ENCODE data around the gene GALNT10.

The GALNT10 gene

DNA sequence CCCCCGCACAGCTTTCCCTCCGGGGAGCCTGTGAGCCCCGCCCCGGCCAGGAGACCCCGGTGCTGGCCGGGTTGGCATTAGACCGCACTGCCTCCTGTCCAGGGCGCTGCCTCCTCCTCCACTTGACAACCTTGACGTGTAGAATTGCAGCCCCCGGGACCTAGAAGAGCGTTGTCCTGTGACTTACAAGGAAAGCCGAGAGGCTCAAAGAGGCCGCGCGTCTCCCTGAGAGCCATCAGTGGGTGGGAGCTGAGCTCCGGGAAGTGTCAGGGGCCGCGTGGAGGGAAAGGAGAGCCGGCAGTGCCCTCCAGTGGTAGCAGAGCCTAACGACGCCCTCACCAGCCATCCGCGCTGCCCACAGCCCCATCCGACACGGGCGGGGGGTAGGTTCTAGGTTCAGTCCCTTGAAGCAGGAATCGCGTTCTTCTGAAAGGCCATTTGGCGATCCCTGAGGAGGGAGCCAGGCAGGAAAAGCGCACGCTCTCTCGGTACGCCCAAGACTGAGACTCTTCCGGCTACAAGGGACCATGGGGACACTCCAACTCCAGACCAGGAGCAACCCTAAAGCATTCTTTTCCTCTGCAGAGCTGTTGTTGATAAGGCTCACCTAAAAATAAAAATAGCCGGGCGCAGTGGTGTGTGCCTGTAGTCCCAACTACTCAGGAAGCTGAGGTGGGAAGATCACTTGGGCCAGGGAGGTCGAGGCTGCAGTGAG, 214.7 kb downstream of the GALNT10 start:
- DNase-seq (ENCODE audit: low read depth in 2 of 2) = peak; percentile 51 to 71

DNA sequence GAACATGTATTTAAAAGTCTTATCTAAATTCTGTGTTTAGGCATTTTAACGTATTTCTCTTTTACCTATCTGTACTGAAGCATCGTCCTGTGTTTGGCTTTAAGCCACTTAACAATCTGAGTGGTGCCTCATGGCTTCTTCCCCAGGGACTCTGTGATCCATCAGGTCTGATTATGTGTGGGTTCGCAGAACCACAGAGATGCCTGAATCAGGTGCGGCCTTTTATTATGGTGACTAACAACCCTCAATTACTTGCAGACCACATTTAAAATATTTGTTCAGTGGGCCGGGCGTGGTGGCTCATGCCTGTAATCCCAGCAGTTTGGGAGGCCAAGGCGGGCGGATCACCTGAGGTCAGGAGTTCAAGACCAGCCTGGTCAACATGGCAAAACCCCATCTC, 215.7 kb downstream of the GALNT10 start:
- no peak for DNase-seq (ENCODE audit: low read depth in 2 of 2)

DNA sequence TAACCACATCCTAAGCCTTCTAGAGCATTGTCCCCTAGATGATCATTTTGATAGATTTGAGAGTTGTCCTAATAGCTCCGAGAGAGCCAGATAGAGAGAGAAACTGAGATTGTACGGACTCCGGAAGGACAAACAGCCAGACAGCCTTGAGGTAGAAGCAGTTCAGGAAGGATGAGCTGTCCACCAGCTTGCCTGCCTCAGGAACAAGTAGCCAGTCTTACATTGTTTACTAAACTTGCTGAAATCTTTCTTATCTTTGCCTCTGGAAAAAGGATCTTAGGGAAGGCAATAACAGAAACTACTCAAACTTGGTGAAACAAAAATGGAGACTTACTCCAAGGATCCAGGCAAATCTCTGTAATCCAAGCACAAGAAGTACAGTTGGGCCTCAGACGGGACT, 216.3 kb downstream of the GALNT10 start:
- no peak for DNase-seq (ENCODE audit: low read depth in 2 of 2)

DNA sequence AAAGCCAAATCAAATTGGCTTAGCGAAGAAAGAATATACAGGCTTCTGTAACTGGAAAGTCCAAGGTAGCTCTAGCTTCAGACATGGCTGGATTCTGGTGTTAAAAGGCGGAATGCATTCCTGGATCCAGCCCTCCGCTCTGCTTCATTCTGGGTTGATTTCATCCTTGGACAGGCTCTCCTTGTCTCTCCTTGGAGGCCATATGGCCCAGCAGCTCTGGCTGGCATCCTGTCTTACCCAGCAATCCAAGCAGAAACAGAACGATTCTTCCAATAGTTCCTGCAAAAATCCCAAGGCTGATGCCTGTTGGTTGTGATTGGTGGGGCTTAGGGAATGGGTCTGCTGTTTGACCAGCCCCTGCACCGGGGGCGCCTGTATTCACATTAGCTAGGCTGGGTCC, 218.3 kb downstream of the GALNT10 start:
- DNase-seq (ENCODE audit: low read depth in 2 of 2) = no peak

DNA sequence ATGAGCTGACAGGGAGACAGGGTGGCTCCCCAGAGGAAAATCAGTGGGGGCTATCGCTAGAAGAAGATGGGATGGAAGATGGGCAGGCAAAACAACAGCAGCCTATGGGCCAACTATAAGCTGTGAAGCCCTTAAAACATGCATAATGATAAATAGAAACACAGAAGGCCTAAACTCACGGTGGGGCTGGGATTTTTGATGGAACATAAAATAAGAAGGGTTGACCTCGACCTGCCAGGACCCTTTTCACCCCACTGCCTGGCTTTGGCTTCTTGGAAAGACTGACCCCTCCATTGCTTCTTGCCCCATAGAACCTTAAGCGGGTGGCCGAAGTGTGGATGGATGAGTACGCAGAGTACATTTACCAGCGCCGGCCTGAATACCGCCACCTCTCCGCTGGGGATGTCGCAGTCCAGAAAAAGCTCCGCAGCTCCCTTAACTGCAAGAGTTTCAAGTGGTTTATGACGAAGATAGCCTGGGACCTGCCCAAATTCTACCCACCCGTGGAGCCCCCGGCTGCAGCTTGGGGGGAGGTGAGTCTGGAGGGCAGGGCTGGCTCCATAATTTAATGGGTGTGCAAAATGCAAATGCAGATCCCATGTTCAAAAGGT, 218.8 kb downstream of the GALNT10 start:
- DNase-seq (ENCODE audit: low read depth in 2 of 2) = no peak

DNA sequence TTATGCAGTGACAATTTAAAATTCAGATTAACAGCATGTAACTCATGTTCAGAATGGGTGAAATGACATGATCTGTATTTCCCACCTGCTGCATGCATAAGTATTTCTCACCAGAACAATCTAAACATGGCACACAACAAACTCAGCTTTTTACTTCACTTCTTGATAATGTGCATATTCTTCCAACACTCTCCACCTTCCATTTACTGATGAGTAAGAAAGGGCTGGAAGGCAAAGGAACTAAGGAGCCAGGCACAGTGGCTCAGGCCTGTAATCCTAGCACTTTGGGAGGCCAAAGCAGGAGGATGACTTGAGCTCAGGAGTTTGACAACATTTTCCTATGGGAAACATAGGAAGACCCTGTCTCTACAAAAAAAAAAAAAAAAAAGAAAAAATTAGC, 219.5 kb downstream of the GALNT10 start:
- DNase-seq (ENCODE audit: low read depth in 2 of 2) = no peak

DNA sequence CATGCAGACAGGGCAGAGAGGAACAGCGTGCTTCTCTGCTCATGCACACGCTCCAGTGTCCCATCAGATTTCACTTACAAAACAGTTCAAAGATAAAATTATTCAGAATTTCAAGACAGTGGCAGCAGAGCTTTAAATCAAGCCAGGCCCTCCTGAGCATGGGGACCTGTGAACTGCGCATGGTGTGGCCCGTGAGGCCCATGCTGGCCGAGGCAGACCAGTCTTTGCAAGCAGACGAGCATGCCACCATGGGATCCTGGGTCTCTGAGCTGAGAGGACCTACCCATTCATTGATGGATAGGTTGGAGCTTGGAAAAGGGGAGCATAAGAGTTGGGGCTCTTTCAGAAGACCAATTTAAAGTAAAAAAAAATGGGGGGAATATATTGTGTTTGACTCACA, 220.3 kb downstream of the GALNT10 start:
- no peak for DNase-seq (ENCODE audit: low read depth in 2 of 2)

DNA sequence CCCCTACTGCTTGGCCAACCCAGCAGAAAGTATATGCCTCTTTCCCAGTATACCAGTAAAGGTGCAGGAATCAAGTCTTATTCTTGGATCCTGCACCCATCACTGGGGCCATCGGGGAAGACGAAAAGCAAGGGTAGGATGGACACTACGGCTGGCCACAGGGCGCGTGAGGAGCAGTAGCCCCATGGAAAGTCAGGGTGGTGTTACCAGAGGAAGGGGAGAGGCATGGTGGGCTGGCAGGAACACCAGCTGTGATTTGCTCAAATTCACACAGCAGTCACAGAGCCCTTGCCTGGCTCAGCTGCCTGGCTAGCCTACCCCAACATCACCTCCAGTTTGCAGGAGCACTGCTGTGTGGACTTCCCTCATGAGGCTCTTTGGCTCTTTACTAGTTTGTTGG, 220.8 kb downstream of the GALNT10 start:
- no peak for DNase-seq (ENCODE audit: low read depth in 2 of 2)

DNA sequence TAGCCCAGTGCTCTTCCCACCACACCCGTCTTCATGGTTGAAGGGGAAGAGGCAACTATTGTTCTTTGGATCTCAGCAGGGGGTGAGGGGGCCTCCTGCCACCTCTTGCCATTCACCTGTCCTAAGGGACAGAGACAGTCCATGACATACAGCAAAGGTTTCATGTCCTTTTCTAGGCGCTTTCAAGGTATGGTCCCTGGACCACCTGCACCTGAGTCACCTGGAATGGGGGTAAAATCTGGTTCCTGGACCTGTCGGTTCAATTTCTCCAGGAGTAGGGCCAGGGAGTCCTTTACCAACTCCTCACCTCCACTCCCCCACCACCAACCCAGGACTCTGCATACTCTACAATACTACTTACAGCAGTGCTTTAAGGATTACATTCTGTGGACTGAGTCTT, 221.8 kb downstream of the GALNT10 start:
- no peak for DNase-seq (ENCODE audit: low read depth in 2 of 2)

DNA sequence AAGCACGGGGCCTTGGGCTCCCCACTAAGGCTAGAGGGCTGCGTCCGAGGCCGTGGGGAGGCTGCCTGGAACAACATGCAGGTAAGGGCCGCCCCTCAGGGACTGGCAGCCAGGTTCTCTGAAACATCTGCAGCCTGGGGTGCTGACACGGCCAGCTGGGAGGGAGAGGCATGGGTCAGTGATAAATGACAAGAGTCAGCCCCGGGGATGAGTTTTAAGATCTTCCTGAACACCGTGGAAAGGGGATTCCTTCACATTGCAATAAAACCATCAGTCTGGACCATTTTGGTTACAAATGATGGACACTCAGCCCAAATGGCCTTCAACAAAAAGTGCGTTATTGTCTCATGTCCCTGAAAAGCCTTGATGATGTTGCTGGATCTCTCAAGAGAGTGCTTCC, 222.4 kb downstream of the GALNT10 start:
- no peak for DNase-seq (ENCODE audit: low read depth in 2 of 2)

DNA sequence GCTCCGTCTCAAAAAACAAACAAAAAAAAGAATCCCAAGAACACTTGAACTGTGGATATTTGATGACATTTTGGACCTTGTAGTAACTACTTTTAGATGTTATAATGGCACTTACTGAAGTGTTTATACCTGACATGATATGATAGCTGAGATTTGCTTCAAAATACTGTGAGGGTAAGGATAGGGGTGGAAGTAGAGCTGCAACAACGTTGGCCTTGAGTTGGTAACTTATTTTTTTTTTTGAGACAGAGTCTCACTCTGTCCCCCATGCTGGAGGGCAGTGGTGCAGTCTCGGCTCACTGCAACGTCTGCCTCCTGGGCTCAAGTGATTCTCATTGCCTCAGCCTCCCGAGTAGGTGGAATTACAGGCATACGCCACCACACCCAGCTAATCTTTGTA, 224.6 kb downstream of the GALNT10 start:
- no peak for DNase-seq (ENCODE audit: low read depth in 2 of 2)

DNA sequence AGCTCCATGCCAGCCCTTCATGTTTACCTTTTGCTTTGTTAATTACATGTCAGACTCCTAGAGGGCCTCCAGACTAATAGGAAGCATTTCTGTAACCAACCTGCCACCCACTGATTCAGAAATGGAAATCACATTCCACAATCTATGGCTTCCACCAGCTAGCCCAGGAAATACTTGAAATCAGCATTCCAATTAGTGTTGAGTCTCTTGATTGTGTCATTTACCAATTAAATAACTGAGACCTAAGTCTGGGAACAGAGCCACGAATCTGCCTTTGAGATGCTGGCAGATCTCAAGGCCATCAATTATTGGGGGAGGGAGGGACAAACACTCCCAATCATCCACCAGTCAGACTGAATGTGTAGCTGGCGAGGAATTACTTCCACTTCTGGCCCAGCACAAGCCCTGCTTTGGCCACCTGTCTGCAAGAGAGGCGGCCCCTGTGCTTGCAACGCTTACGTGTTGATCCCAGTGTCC, 227.8 kb downstream of the GALNT10 start:
- no peak for DNase-seq (ENCODE audit: low read depth in 2 of 2)

DNA sequence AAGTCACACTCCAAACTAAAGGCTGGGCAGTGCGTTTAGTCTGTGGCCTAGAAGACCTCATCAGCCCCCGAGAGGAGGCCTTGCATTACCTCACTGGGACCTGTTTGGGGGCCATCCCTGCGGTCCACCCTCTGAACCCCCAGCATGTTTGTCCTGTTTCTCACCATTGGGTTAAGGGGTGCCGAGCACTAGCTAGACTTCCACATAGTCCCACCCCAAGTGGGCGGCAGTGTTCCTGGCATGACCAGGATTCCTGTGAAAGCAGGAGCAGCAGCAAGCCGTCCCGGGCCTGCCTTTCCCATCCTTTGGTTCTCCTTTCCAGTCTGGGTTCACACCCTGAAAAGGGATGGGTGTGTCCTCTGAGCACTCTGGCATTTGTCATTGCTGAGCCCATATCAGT, 228.7 kb downstream of the GALNT10 start:
- DNase-seq (ENCODE audit: low read depth in 2 of 2) = no peak

DNA sequence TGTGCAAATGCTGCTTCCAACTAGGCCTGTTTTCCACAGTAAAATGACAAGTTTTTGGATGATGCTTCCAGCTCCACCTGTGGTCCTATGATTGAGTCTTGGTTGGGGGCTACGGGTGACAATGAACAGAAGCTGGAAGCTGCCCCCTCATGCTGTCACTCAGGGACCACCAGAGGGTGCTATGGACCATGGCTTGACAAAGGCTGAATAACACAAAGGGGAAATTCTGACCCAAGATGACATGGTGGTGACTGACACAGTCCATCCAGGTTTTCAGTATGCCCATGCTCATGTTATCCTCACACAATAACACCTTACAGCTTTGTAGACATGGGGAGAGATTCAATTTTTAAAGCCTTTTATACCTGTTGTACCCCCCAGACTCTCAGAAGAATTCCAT, 231.3 kb downstream of the GALNT10 start:
- DNase-seq (ENCODE audit: low read depth in 2 of 2) = no peak

DNA sequence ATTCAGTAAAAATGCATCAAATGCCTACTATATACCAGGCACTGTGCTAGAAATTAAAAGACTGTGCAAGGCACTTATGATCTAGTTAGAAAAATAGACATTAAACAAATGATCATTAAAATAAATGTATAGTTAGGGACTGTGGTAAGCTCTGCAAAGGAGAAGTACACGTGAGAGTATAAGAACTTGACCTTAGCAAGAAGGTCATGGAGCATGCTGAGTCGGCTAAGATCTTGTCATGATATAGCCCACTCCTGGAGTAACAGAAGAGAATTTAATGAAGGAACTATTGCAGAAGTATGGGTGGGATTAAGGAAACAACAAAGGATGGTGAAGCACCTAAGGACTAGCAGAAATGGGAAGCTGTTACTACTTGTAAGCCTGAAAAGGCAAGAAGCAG, 231.8 kb downstream of the GALNT10 start:
- DNase-seq (ENCODE audit: low read depth in 2 of 2) = no peak

DNA sequence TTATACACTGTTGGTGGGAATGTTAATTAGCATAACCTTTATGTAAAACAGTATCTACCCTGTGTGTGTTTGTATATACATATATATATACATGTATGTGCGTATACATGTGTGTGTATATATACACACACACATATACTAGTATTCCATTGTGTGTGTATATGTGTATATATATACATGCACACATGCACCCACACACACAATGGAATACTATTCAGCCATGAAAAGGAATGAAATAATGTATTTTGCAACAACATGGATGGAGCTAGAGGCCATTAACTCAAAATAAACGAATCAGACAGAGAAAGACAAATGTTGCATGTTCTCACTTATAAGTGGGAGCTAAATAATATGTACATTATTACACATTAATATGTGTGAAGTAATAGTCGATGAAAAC, 237.7 kb downstream of the GALNT10 start:
- DNase-seq (ENCODE audit: low read depth in 2 of 2) = no peak

DNA sequence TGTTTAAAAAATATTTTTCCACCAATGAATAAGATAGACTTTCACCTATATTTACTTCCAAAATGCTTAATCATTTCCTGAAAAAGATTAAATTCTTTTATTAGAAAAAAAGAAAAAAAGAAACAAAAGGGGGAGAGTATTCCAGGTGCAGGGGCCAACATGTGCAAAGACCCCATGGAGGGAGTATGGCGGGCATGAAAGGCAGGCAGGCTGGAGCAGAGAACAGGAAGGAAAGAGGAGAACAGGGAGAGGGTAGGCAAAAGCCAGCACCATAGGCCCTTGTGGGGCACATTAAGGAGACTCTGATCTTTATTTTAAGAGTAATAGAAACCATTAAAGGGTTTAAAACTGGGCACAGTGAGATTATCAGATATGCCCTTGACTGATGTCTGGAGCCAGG, 238.8 kb downstream of the GALNT10 start:
- DNase-seq (ENCODE audit: low read depth in 2 of 2) = no peak

DNA sequence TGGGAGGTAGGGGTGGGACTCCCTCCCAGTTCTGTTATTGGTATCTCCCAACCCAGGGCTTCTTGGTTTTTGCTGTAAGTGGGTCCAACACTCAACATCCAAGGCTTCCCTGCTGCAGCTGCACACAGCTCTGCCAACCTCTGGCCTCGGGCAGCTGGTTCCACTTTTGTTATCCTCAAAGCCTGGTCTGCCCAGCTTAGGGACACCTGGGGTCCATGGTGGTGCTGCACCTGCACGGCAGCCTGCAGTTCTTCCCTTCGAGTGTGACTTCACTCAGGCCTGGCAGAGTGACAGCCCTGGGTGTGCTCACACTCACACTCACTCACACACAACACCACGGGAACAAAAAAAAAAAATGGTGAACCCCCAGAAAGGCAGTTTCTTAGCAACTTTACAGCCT, 239.9 kb downstream of the GALNT10 start:
- no peak for DNase-seq (ENCODE audit: low read depth in 2 of 2)

DNA sequence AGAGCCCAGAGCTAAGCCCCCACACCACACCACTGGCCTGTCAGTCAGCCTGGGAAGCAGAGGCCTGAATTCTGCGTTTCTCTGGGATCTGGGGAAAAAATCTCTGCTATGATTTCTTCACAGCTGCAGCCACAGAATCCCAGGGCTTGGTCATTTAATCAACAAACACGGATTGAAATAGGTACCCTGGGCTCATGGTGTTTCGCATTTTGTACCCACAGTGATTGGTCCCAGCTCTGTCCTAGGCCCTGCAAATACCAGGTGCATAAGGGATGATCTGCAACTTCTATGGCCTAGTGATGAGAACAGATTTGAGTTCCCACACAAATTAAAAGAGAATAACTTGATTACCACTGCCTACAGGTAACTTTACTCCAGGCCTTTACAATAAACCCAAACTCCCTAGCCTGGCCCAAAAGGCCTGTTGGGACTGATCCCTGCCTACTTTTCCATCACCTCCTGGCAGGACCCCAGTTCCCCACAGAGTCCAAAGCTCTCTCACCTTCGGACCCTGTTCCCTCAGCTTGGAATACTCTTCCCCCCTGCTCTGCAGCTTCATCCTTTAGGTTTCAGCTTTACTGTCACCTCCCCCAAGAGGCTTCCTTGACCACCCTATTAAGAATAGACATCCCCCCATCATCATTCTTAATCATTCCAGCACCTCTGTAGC, 240.6 kb downstream of the GALNT10 start:
- no peak for DNase-seq (ENCODE audit: low read depth in 2 of 2)

DNA sequence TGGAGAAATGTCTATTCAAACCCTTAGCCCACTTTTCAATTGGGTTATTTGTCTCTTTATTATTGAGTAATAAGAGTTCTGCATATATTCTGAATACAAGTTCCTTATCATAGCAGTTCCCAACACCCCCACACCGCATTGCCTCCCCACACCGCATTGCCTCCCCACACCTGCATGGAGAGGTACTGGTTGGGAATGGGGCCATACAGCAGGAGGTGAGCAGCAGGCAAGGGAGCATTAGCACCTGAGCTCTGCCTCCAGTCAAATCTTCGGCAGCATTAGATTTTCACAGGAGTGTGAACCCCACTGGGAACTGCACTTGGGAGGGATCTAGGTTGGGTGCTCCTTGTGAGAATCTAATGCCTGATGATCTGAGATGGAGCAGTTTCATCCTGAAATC, 244.7 kb downstream of the GALNT10 start:
- DNase-seq (ENCODE audit: low read depth in 2 of 2) = no peak

DNA sequence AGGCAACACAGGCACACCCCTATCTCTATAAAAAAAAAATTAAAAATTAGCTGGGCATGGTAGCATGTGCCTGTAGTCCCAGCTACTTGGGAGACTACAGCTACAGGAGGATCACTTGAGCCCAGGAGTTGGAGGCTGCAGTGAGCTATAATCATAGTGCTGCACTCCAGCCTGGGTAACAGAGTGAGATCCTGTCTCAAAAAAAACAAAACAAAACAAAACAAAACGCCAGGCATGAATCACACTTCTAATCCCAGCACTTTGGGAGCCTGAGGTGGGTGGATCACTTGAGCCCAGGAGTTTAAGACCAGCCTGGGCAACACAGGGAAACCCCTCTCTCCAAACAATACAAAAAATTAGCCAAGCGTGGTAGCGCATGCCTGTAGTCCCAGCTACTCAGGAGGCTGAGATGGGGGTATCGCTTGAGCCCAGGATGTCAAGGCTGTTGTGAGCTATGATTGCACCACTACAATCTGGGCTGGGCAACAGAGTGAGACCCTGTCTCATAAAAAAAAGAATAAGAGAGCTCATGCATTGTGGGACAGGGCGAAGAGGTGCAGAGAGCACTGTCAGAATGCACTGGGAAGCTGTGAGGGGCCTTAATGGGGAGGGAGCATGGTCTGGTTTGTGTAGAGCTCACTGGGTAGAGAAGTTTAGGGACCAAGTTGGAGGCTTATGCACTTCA, 246.9 kb downstream of the GALNT10 start:
- DNase-seq (ENCODE audit: low read depth in 2 of 2) = no peak

DNA sequence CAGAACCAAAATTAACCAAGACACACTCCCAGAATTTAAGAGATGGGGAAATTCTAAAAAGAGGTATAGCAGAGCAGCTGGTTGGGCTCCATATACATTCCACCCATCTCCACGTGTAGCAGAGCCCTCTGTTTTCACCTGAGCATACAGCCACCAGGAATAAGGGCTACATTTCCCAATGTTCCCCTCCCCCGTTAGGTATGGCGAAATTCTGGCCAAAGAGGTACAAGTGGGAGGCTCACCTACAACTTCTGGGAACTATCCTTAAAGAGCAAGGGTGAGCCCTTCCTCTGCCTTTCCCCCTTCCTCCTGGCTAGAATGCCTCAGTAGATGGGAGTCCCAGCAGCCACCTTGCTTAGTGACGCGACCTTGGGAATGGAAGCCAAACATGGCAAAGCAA, 250.0 kb downstream of the GALNT10 start:
- DNase-seq (ENCODE audit: low read depth in 2 of 2) = no peak

DNA sequence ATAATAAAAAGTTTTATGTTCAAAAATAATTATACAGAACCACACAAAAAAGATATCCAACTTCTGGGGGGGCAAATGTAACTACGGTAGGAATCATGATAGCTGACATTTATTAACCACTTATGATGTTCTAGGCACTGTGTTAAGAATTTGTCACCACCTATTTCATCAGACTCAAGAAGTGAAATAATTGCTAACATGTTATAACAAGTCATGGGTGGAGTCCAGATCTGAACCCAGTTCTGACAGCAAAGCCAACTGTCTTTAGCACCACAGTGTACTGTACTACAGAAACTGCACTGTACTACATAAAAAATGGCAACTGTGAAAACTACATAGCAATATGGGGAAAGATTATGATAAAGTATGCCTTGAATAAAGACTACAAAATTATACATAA, 252.3 kb downstream of the GALNT10 start:
- DNase-seq (ENCODE audit: low read depth in 2 of 2) = no peak
